SIG-M5 (cell line): Measurements from ENCODE around the gene MRTFA.

Experiments used
- DNase-seq: peaks from one replicate; lab custom pipeline; 2025; lab: John Stamatoyannopoulos, UW

The MRTFA gene

GRCh38 chr22:40463017-40463631, 173.4 kb downstream of the MRTFA start:
- no peak for DNase-seq

GRCh38 chr22:40462195-40462984, 174.1 kb downstream of the MRTFA start:
- no peak for DNase-seq

GRCh38 chr22:40453671-40454070, 182.8 kb downstream of the MRTFA start:
- no peak for DNase-seq

GRCh38 chr22:40452730-40453487, 183.6 kb downstream of the MRTFA start:
- no peak for DNase-seq

GRCh38 chr22:40451210-40451609, 185.3 kb downstream of the MRTFA start:
- no peak for DNase-seq

- no peak for DNase-seq
These were observed 185.9 kb downstream of the MRTFA start for GRCh38 chr22:40450616-40451015.

GRCh38 chr22:40449676-40450035, 186.9 kb downstream of the MRTFA start:
- no peak for DNase-seq

GRCh38 chr22:40446203-40446602, 190.3 kb downstream of the MRTFA start:
- no peak for DNase-seq

- DNase-seq, result no peak
These were observed 192.2 kb downstream of the MRTFA start for GRCh38 chr22:40444178-40444831.

GRCh38 chr22:40443732-40444131, 192.8 kb downstream of the MRTFA start:
- DNase-seq, result no peak

- no peak for DNase-seq
These were observed 194.6 kb downstream of the MRTFA start for GRCh38 chr22:40441761-40442390.

GRCh38 chr22:40436505-40437431, 199.8 kb downstream of the MRTFA start:
- peak; percentile 96 for DNase-seq

GRCh38 chr22:40434745-40435144, 201.8 kb downstream of the MRTFA start:
- DNase-seq, result no peak

- DNase-seq, result no peak
These were observed 202.4 kb downstream of the MRTFA start for GRCh38 chr22:40434106-40434505.

- DNase-seq, result no peak
These were observed 203.0 kb downstream of the MRTFA start for GRCh38 chr22:40433416-40434090.

- DNase-seq, result no peak
These were observed 203.9 kb downstream of the MRTFA start for GRCh38 chr22:40432625-40433024.

GRCh38 chr22:40432157-40432556, 204.4 kb downstream of the MRTFA start:
- DNase-seq, result no peak

- DNase-seq, result no peak
These were observed 205.5 kb downstream of the MRTFA start for GRCh38 chr22:40430991-40431390.

GRCh38 chr22:40429481-40429880, 207.0 kb downstream of the MRTFA start:
- no peak for DNase-seq

GRCh38 chr22:40428796-40429195, 207.7 kb downstream of the MRTFA start:
- DNase-seq, result no peak
